ENCODE results near the gene PCYT2. TPM values are rescaled to one million over a fixed set of nuclear protein-coding genes. Genes with fewer than 3 reads are reported as not detected.

PCYT2 gene
- total RNA-seq, 4 donors from 2014 or later, result 4.1 to 27.7 (median 18.8) TPM

DNA sequence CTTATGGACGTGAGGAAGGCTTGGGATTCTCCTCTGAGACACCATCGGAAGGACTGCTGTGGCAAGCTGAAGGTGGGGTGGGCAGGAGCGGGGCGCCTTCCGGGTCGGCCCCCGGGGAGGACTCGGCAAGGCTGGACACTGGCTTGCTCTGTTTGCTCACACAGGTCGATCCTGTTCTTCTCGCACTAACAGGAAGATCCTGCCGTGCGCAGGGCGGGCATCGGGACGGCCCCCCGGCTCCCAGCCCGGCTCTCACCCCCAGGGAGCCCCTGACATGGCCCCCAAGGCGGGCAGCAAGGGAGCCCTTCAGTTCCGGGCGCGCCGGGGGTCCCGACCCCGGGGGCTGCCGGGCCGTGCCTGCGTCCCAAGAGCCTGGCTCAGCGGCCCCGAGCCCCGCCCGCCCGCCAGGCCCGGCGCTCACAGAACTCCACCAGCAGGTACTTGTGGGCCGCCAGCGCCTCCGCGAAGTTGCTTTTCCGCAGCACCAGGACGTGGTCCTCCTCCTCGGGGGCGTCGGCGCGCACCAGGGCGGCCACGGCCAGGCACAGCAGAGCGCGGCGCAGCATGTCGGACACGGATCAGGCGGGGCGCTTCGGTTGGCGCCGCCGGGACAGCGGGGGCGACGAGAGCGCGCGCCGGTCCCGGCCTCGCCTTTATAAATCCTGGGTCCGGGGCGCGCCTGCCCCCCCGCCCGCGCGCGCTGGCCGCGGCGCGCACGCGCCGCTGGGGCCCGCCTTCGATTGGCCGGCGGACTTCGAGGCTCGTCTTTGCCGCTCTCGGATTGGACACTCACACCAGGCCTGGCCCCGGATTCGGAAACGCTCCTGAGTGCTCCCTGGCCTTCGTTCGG is 51.1 kb downstream of the PCYT2 start, which contains the start of gene P4HB:
TSS of gene P4HB (minus strand) at position 630 of the 850 bp plus-strand sequence. CDS start at position 566, 64 bp downstream.
- H3K4me3 ChIP-seq, result peak within 1 kb of the TSS; percentile 93 to 97
- H3K4me1 ChIP-seq, result peaks cover 12% of the 10 kb centered on the region in 2 donors
- TF ChIP-seq, protein P1, sequence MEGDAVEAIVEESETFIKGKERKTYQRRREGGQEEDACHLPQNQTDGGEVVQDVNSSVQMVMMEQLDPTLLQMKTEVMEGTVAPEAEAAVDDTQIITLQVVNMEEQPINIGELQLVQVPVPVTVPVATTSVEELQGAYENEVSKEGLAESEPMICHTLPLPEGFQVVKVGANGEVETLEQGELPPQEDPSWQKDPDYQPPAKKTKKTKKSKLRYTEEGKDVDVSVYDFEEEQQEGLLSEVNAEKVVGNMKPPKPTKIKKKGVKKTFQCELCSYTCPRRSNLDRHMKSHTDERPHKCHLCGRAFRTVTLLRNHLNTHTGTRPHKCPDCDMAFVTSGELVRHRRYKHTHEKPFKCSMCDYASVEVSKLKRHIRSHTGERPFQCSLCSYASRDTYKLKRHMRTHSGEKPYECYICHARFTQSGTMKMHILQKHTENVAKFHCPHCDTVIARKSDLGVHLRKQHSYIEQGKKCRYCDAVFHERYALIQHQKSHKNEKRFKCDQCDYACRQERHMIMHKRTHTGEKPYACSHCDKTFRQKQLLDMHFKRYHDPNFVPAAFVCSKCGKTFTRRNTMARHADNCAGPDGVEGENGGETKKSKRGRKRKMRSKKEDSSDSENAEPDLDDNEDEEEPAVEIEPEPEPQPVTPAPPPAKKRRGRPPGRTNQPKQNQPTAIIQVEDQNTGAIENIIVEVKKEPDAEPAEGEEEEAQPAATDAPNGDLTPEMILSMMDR (IDR thresholded peaks at IDR 0.05), result no peak
- TF ChIP-seq POLR2A (IDR thresholded peaks at IDR 0.05), result peak; percentile 65 to 79
- peak in 1 of 2 donors; percentile 99 for DNase-seq
- intact Hi-C loops (cut with DNase I; ENCODE audit: low total_unique reads), result no loop called here
- H3K27me3 ChIP-seq, result no peaks in the 10 kb centered on the region
- H3K36me3 ChIP-seq, result no peaks in the 10 kb centered on the region
- peak within 1 kb of the TSS; percentile 93 to 96 for H3K27ac ChIP-seq
- H3K9me3 ChIP-seq, result no peaks in the 10 kb centered on the region

DNA sequence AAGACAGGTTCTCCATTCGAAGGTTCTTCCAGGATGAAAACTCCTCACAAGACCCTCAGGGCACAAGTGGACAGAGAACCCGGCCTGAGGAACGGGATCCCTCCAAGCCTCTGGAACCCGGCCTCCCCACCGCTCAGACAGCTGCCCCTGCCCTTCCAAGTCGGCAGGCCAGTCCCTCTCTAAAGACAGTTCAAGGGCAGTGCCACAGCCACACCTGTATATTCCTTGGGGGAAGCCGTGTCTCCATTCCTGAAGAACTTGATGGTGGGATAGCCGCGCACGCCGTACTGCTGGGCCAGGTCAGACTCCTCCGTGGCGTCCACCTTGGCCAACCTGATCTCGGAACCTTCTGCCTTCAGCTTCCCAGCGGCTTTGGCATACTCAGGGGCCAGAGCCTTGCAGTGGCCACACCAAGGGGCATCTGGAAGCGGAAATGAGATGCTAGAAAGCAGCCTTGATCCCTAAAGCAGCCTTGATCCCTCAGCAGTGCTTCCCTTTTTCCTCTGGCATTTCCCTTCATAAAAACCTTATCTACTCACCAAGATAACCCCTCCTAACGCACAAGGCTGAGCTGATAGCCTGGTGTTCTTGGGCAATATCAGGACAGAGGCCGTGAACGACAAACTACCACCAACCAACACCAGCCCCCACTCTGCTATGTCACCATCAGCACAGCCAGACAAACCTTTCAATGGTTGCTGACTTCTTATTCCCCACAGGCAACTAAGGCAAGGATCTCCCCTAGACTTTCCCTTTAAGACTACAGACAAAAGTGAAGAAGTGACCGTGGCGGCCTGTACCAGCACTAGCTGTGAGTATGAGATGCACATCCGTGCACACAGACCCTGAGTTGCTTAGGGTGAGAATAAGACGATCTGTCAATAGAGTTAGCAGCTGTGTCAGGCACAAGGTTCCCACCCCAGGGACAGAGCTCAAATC is 52.0 kb downstream of the PCYT2 start:
- H3K36me3 ChIP-seq, result no peaks in the 10 kb centered on the region
- DNase-seq, result no peak
- peak overlapping the region; percentile 72 to 96 for H3K27ac ChIP-seq
- peaks cover 12% of the 10 kb centered on the region in 2 donors for H3K4me1 ChIP-seq
- H3K4me3 ChIP-seq, result peak overlapping the region; percentile 65 to 97
- intact Hi-C loops (cut with DNase I; ENCODE audit: low total_unique reads), result no loop called here
- no peak for TF ChIP-seq POLR2A (IDR thresholded peaks at IDR 0.05)
- TF ChIP-seq, protein P1 (IDR thresholded peaks at IDR 0.05), result no peak
- H3K9me3 ChIP-seq, result no peaks in the 10 kb centered on the region
- H3K27me3 ChIP-seq, result no peaks in the 10 kb centered on the region

DNA sequence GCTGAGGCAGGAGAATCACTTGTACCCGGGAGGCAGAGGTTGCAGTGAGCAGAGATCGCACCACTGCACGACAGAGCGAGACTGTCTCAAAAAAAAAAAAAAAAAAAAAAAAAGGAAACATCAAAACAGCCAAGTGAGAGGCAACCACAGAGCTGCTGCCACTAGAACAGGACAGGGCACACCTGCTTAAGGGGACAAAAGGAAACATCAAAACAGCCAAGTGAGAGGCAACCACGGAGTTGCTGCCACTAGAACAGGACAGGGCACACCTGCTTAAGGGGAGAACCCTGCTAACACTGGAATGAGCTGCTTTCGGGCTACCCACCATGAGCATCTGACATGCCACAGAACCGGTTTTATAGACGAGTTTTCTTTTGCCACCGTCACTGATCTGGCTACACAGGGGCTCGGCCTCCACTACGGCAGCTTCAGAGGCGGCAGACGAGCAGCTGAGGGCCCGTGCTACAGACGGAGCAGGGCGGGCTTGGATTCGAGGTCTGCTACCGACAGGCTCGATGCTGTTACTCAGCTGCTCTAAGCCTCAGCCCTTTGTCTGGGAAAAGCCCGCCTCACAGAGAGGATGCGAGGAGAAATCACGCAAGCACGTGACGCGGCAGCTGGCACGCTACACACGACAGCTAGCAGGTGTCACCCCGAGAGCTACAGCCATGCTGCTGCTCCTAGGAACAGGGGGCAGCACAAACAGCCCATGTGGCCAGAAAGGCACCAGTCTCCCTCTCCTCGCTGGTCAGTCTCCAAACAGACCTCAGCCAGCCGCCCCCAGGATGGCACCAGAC is 52.8 kb downstream of the PCYT2 start:
- H3K27ac ChIP-seq, result no peak overlapping the region
- H3K9me3 ChIP-seq, result no peaks in the 10 kb centered on the region

DNA sequence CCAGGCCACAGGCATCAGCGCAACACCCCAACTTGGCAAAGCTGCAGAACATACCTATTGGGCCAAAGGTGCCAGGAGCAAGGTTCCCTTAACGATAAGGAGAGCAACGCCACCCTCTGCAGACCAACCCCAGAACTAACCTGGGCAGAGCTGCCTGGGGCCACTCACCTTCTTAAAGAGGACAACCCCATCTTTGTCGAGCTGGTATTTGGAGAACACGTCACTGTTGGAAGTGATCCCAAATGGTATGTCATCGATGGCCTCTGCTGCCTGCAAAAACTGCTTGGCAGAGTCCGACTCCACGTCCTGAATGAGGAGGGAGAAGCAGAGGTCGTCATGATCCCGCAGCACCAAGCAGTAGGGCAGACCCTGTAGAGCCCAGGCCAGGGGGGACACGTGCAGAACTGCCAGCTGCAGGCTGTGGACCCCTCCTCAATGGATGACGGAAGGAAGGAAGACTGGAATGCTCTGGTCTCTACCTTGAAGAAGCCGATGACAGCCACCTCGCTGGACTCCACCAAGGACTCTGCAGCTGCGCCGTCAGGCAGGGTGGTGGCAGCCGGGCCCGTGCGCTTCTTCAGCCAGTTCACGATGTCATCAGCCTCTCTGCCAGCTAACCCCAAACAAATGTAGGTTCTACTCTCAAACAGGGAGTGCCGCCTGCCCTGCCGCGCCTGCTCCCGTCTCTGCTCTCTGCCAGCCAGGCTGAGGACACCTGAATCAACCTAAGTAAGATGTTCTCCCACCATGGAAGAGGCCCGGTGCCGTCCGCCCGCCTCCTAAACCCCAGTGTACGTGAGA is 56.0 kb downstream of the PCYT2 start:
- H3K9me3 ChIP-seq, result no peaks in the 10 kb centered on the region
- H3K4me1 ChIP-seq, result peaks cover 8 to 12% of the 10 kb centered on the region in 2 donors
- H3K27ac ChIP-seq, result no peak overlapping the region
- no peaks in the 10 kb centered on the region for H3K36me3 ChIP-seq
- H3K4me3 ChIP-seq, result no peak overlapping the region
- no peak for DNase-seq
- intact Hi-C loops (cut with DNase I; ENCODE audit: low total_unique reads), result no loop called here
- TF ChIP-seq, protein P1 (IDR thresholded peaks at IDR 0.05), result no peak
- TF ChIP-seq POLR2A (IDR thresholded peaks at IDR 0.05), result no peak
- no peaks in the 10 kb centered on the region for H3K27me3 ChIP-seq

More for the DNA sequence above, 52.8 kb downstream of the PCYT2 start:
- intact Hi-C loops (cut with DNase I; ENCODE audit: low total_unique reads), result no loop called here
- H3K36me3 ChIP-seq, result no peaks in the 10 kb centered on the region
- H3K4me3 ChIP-seq, result no peak overlapping the region
- no peak for TF ChIP-seq POLR2A (IDR thresholded peaks at IDR 0.05)
- TF ChIP-seq, protein P1 (IDR thresholded peaks at IDR 0.05), result no peak
- no peaks in the 10 kb centered on the region for H3K27me3 ChIP-seq
- no peak for DNase-seq
- H3K4me1 ChIP-seq, result peaks cover 12% of the 10 kb centered on the region in 2 donors

Data from uterus (tissue), 4 donors.